Natural killer cell (primary cell): ENCODE measurements around the gene IRF2BP2. TPM values are rescaled to one million over a fixed set of nuclear protein-coding genes. Genes with fewer than 3 reads are reported as not detected.

Experiments
- ATAC-seq, 3 donors: fragments of 150-1000 bp in 2 of 3; fragments of 200-7000 bp in 1 of 3; cut with Tn5 transposase; 1 replicate in 1 of 3; 2 replicates in 2 of 3; pipeline ENCODE4 v1.10.0; 2021; ENCODE audit warnings: mild to moderate bottlenecking in 2 of 3, moderate library complexity in 2 of 3
- DNase-seq, 2 donors: peaks; one replicate each; pipeline versions ENCODE4 v3.0.0 to v3.0.0-alpha.2; 2013 to 2021; ENCODE audit warnings: mixed read lengths in 1 of 2
- H3K27ac ChIP-seq: one replicate; pipeline ENCODE4 v1.5.1; 2013; ENCODE audit warnings: mild to moderate bottlenecking, low read length
- H3K27me3 ChIP-seq: one replicate; pipeline ENCODE4 v1.6.1; 2013; ENCODE audit warnings: low read length; ENCODE audit not compliant: control insufficient read depth, insufficient read depth
- H3K36me3 ChIP-seq: one replicate; pipeline ENCODE4 v1.6.1; 2013; ENCODE audit warnings: low read length; ENCODE audit not compliant: control insufficient read depth, insufficient read depth
- H3K4me1 ChIP-seq: one replicate; pipeline ENCODE4 v1.6.1; 2013; ENCODE audit warnings: low read length; ENCODE audit not compliant: control insufficient read depth, insufficient read depth
- H3K4me3 ChIP-seq: one replicate; pipeline ENCODE4 v1.5.1; 2013; ENCODE audit warnings: low read length
- H3K9me3 ChIP-seq: one replicate; pipeline ENCODE4 v1.6.1; 2013; ENCODE audit warnings: low read length; ENCODE audit not compliant: control insufficient read depth, insufficient read depth
- H3K27ac Mint-ChIP-seq, 2 donors: one replicate each; pipeline ENCODE4 v1.8.0; 2022; ENCODE audit warnings: mild to moderate bottlenecking in 2 of 2, mixed read lengths in 2 of 2, moderate library complexity in 1 of 2
- H3K27me3 Mint-ChIP-seq, 2 donors: one replicate each; pipeline ENCODE4 v1.8.0; 2022; ENCODE audit warnings: low read depth in 2 of 2, mixed read lengths in 2 of 2
- H3K36me3 Mint-ChIP-seq: one replicate; pipeline ENCODE4 v1.8.0; 2022; ENCODE audit warnings: mixed read lengths
- H3K4me1 Mint-ChIP-seq, 2 donors: one replicate each; pipeline ENCODE4 v1.8.0; 2022; ENCODE audit warnings: mixed read lengths in 2 of 2
- H3K4me3 Mint-ChIP-seq: one replicate; pipeline ENCODE4 v1.8.0; 2022; ENCODE audit warnings: mild to moderate bottlenecking, moderate library complexity, mixed read lengths
- H3K9me3 Mint-ChIP-seq, 2 donors: one replicate each; pipeline ENCODE4 v1.8.0; 2022; ENCODE audit warnings: mixed read lengths in 2 of 2
- CTCF ChIP-seq: fragments of 200-600 bp; IDR thresholded peaks from one replicate; pipeline ENCODE4 v1.8.0; 2022; ENCODE audit warnings: antibody characterized with exemption
- WGBS: methylation state at CpG from one replicate; pipeline ENCODE4 v1.1.7; 2013; ENCODE audit warnings: missing lambda C conversion rate; ENCODE audit not compliant: insufficient coverage; 5-methylcytosine and 5-hydroxymethylcytosine counted together
- intact Hi-C: fragments of 100-400 bp; cut with micrococcal nuclease; formaldehyde crosslinking; loops from one replicate; pipeline ENCODE4 v1.14.2; 2022
- total RNA-seq, 4 donors: library from RNA; stranded (reverse); fragments of 120-200 nt in 1 of 4; gene quantifications; one replicate each; pipeline versions ENCODE4 v1.2.3 to v1.2.4, GENCODE V29; 2013 to 2022

The IRF2BP2 gene
- total RNA-seq, 3 donors from 2014 or later (not counting 1 experiment from before 2014, with no cell fraction given): 186 to 315 (median 266) TPM

GRCh38 chr1:234643850-234644134, 33.8 kb upstream of the IRF2BP2 start:
- Histone ChIP-seq H3K4me3 (no peak overlapping the region), H3K36me3 (no peaks in the 10 kb centered on the region), H3K4me1 (no peaks in the 10 kb centered on the region), H3K27ac (no peak overlapping the region), H3K27me3 (no peaks in the 10 kb centered on the region), H3K9me3 (no peaks in the 10 kb centered on the region)
- no peak for TF ChIP-seq CTCF
- H3K9me3 Mint-ChIP-seq: peaks cover 2 to 3% of the 10 kb centered on the region in 2 donors
- H3K27ac Mint-ChIP-seq: no peak overlapping the region
- intact Hi-C loops: no loop called here
- H3K4me3 Mint-ChIP-seq: no peak overlapping the region
- no peaks in the 10 kb centered on the region for H3K36me3 Mint-ChIP-seq
- DNase-seq: no peak
- H3K27me3 Mint-ChIP-seq: peaks cover 4 to 21% of the 10 kb centered on the region in 2 donors
- no peak for ATAC-seq
- H3K4me1 Mint-ChIP-seq: no peaks in the 10 kb centered on the region

- DNase-seq: no peak
- Mint-ChIP-seq H3K4me3 (no peak overlapping the region), H3K36me3 (no peaks in the 10 kb centered on the region), H3K4me1 (no peaks in the 10 kb centered on the region), H3K27me3 (peaks cover 4 to 21% of the 10 kb centered on the region in 2 donors), H3K27ac (no peak overlapping the region), H3K9me3 (peaks cover 2 to 3% of the 10 kb centered on the region in 2 donors)
- intact Hi-C loops: no loop called here
- Histone ChIP-seq H3K27me3 (no peaks in the 10 kb centered on the region), H3K4me1 (no peaks in the 10 kb centered on the region), H3K9me3 (no peaks in the 10 kb centered on the region), H3K4me3 (no peak overlapping the region), H3K36me3 (no peaks in the 10 kb centered on the region), H3K27ac (no peak overlapping the region)
- 95% methylated on average over 14 of the region's 14 CpGs for WGBS
- TF ChIP-seq CTCF: no peak
- ATAC-seq: no peak
Measured at GRCh38 chr1:234643111-234643849, 33.3 kb upstream of the IRF2BP2 start.

GRCh38 chr1:234642428-234642827, 32.5 kb upstream of the IRF2BP2 start:
- Mint-ChIP-seq H3K36me3 (no peaks in the 10 kb centered on the region), H3K27me3 (peaks cover 4 to 21% of the 10 kb centered on the region in 2 donors), H3K27ac (no peak overlapping the region), H3K4me3 (no peak overlapping the region), H3K4me1 (no peaks in the 10 kb centered on the region), H3K9me3 (peaks cover 2 to 3% of the 10 kb centered on the region in 2 donors)
- Histone ChIP-seq H3K9me3 (no peaks in the 10 kb centered on the region), H3K27me3 (no peaks in the 10 kb centered on the region), H3K27ac (no peak overlapping the region), H3K4me1 (no peaks in the 10 kb centered on the region), H3K36me3 (no peaks in the 10 kb centered on the region), H3K4me3 (no peak overlapping the region)
- WGBS: 100% methylated on average over 1 of the region's 2 CpGs
- intact Hi-C loops: no loop called here
- no peak for TF ChIP-seq CTCF
- no peak for ATAC-seq
- no peak for DNase-seq

- intact Hi-C loops: no loop called here
- Histone ChIP-seq H3K9me3 (no peaks in the 10 kb centered on the region), H3K27me3 (no peaks in the 10 kb centered on the region), H3K36me3 (no peaks in the 10 kb centered on the region), H3K4me3 (no peak overlapping the region), H3K27ac (no peak overlapping the region), H3K4me1 (no peaks in the 10 kb centered on the region)
- ATAC-seq: no peak
- no peak for DNase-seq
- H3K27ac Mint-ChIP-seq: no peak overlapping the region
- no peak for TF ChIP-seq CTCF
- H3K27me3 Mint-ChIP-seq: no peaks in the 10 kb centered on the region
- 94% methylated on average over 3 of the region's 4 CpGs for whole genome bisulfite sequencing
- H3K4me3 Mint-ChIP-seq: no peak overlapping the region
- H3K36me3 Mint-ChIP-seq: no peaks in the 10 kb centered on the region
- no peaks in the 10 kb centered on the region for H3K9me3 Mint-ChIP-seq
- H3K4me1 Mint-ChIP-seq: no peaks in the 10 kb centered on the region
Measured at GRCh38 chr1:234639961-234640360, 30.0 kb upstream of the IRF2BP2 start.
